ENCODE results near the gene RSPH3.

- TF ChIP-seq POLR2AphosphoS5 (IDR thresholded peaks at IDR 0.05), result no peak
- TF ChIP-seq POLR2A (IDR thresholded peaks at IDR 0.05), result no peak
- TF ChIP-seq CTCF (IDR thresholded peaks at IDR 0.05), result no peak
Measured at GRCh38 chr6:159005436-159005835, 5.4 kb upstream of the RSPH3 start.
